Liver (tissue), 3 donors: ENCODE results near the gene C9orf50.

Experiments
- EGR1 ChIP-seq, 2 donors: IDR thresholded peaks; 2 replicates each; pipeline ENCODE4 v1.6.1; 2016 to 2018; ENCODE audit warnings: antibody characterized with exemption in 2 of 2, low read depth in 2 of 2
- HNF4A ChIP-seq, 2 donors: conservative IDR thresholded peaks; 2 replicates each; pipeline ENCODE4 v1.6.1; 2016; ENCODE audit warnings: antibody characterized with exemption in 2 of 2, mild to moderate bottlenecking in 2 of 2
- JUND ChIP-seq, 2 donors: IDR thresholded peaks; 2 replicates each; pipeline ENCODE4 v1.6.1; 2016; ENCODE audit warnings: antibody characterized with exemption in 2 of 2
- TAF1 ChIP-seq: conservative IDR thresholded peaks from 2 replicates; pipeline ENCODE4 v1.6.1; 2016; ENCODE audit warnings: antibody characterized with exemption, mild to moderate bottlenecking
- TF ChIP-seq, protein P1 (sequence below): IDR thresholded peaks from 2 replicates; pipeline ENCODE4 v1.6.1; 2016; ENCODE audit warnings: antibody characterized with exemption, mild to moderate bottlenecking
- TF ChIP-seq, protein P2 (sequence below): fragments of 150-350 bp; IDR thresholded peaks from 2 replicates; pipeline ENCODE4 v1.5.1; 2017; ENCODE audit warnings: improper control_type of control experiment, low read depth, low read length; ENCODE audit not compliant: missing input control
- TF ChIP-seq, protein P3 (sequence below): IDR thresholded peaks from 2 replicates; pipeline ENCODE4 v1.6.1; 2016; ENCODE audit warnings: antibody characterized with exemption
- TF ChIP-seq, protein P4 (sequence below): IDR thresholded peaks from 2 replicates; pipeline ENCODE4 v1.6.1; 2016; ENCODE audit warnings: antibody characterized with exemption
- donor health status: healthy.
- donor health status: healthy.

DNA sequence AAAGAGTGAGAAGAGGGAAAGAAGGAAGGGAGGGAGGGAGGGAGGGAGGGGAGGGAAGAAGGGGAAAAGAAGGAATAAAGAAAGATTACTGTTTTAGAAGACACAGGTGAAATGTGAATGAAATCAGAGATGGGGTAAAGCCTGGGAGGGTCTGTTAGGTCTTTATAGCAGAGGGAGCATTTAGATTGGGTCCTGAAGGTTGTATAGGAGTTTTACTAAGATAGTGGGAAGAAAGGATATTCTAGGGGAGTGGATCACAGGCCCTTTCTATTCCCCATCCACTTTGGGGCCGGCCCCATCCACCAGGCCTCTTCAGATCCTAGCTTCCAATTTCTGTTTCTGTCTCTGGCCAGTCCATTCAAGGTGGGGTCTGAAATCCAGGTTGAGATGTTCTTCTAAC lies 35.5 kb downstream of the C9orf50 start:
- TF ChIP-seq HNF4A (conservative IDR thresholded peaks at IDR 0.05) (no peak), TAF1 (no peak), JUND (IDR thresholded peaks at IDR 0.05) (no peak), EGR1 (IDR thresholded peaks at IDR 0.05; ENCODE audit: low read depth in 2 of 2) (no peak)
- TF ChIP-seq, protein P1, sequence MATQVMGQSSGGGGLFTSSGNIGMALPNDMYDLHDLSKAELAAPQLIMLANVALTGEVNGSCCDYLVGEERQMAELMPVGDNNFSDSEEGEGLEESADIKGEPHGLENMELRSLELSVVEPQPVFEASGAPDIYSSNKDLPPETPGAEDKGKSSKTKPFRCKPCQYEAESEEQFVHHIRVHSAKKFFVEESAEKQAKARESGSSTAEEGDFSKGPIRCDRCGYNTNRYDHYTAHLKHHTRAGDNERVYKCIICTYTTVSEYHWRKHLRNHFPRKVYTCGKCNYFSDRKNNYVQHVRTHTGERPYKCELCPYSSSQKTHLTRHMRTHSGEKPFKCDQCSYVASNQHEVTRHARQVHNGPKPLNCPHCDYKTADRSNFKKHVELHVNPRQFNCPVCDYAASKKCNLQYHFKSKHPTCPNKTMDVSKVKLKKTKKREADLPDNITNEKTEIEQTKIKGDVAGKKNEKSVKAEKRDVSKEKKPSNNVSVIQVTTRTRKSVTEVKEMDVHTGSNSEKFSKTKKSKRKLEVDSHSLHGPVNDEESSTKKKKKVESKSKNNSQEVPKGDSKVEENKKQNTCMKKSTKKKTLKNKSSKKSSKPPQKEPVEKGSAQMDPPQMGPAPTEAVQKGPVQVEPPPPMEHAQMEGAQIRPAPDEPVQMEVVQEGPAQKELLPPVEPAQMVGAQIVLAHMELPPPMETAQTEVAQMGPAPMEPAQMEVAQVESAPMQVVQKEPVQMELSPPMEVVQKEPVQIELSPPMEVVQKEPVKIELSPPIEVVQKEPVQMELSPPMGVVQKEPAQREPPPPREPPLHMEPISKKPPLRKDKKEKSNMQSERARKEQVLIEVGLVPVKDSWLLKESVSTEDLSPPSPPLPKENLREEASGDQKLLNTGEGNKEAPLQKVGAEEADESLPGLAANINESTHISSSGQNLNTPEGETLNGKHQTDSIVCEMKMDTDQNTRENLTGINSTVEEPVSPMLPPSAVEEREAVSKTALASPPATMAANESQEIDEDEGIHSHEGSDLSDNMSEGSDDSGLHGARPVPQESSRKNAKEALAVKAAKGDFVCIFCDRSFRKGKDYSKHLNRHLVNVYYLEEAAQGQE: no peak
- TF ChIP-seq, protein P2, sequence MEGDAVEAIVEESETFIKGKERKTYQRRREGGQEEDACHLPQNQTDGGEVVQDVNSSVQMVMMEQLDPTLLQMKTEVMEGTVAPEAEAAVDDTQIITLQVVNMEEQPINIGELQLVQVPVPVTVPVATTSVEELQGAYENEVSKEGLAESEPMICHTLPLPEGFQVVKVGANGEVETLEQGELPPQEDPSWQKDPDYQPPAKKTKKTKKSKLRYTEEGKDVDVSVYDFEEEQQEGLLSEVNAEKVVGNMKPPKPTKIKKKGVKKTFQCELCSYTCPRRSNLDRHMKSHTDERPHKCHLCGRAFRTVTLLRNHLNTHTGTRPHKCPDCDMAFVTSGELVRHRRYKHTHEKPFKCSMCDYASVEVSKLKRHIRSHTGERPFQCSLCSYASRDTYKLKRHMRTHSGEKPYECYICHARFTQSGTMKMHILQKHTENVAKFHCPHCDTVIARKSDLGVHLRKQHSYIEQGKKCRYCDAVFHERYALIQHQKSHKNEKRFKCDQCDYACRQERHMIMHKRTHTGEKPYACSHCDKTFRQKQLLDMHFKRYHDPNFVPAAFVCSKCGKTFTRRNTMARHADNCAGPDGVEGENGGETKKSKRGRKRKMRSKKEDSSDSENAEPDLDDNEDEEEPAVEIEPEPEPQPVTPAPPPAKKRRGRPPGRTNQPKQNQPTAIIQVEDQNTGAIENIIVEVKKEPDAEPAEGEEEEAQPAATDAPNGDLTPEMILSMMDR: no peak
- TF ChIP-seq, protein P3, sequence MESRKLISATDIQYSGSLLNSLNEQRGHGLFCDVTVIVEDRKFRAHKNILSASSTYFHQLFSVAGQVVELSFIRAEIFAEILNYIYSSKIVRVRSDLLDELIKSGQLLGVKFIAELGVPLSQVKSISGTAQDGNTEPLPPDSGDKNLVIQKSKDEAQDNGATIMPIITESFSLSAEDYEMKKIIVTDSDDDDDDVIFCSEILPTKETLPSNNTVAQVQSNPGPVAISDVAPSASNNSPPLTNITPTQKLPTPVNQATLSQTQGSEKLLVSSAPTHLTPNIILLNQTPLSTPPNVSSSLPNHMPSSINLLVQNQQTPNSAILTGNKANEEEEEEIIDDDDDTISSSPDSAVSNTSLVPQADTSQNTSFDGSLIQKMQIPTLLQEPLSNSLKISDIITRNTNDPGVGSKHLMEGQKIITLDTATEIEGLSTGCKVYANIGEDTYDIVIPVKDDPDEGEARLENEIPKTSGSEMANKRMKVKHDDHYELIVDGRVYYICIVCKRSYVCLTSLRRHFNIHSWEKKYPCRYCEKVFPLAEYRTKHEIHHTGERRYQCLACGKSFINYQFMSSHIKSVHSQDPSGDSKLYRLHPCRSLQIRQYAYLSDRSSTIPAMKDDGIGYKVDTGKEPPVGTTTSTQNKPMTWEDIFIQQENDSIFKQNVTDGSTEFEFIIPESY: no peak
- TF ChIP-seq, protein P4, sequence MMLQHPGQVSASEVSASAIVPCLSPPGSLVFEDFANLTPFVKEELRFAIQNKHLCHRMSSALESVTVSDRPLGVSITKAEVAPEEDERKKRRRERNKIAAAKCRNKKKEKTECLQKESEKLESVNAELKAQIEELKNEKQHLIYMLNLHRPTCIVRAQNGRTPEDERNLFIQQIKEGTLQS: no peak
